ENCODE measurements around the gene ZNF584.
"Not testable (repeated sequence)": the region's sequence is repeated elsewhere in the genome, so short reads cannot be mapped to it uniquely, and the experiment has no call there.

The ZNF584 gene

GRCh38 chr19:58400916-58401839 is 7.3 kb upstream of the ZNF584 start:
- H3K27ac ChIP-seq: peak overlapping the region in 15 of 21 experiments; percentile 20 to 82 (median 63)
- H3K4me3 ChIP-seq: peak overlapping the region; percentile 42 to 60 (median 50)

- Histone ChIP-seq H3K4me3 (peak overlapping the region; percentile 42 to 60 (median 50)), H3K27ac (peak overlapping the region in 10 of 21 experiments; percentile 16 to 82 (median 56))
Measured at GRCh38 chr19:58401840-58402421, 6.5 kb upstream of the ZNF584 start.

GRCh38 chr19:58403920-58404478 is 4.5 kb upstream of the ZNF584 start:
- not testable (repeated sequence) for H3K4me3 ChIP-seq, H3K27ac ChIP-seq

- H3K27ac ChIP-seq: peak overlapping the region in 12 of 21 experiments; percentile 74 to 96 (median 90)
- H3K4me3 ChIP-seq: peak overlapping the region in 6 of 7 experiments; percentile 57 to 96 (median 82)
Measured at GRCh38 chr19:58406818-58407657, 1.4 kb upstream of the ZNF584 start.

- Histone ChIP-seq H3K4me3 (peak overlapping the region; percentile 57 to 96 (median 84)), H3K27ac (peak overlapping the region in 20 of 21 experiments; percentile 73 to 96 (median 88))
Measured at GRCh38 chr19:58407658-58408151, 744 bp upstream of the ZNF584 start.

- Histone ChIP-seq H3K27ac (peak overlapping the region; percentile 58 to 96 (median 88)), H3K4me3 (peak overlapping the region; percentile 57 to 96 (median 84))
Measured at GRCh38 chr19:58409010-58409790, 751 bp downstream of the ZNF584 start.

GRCh38 chr19:58416604-58417003 is 8.2 kb downstream of the ZNF584 start:
- Histone ChIP-seq H3K4me3 (no peak overlapping the region), H3K27ac (no peak overlapping the region)

GRCh38 chr19:58417071-58417470 is 8.6 kb downstream of the ZNF584 start:
- Histone ChIP-seq H3K4me3 (no peak overlapping the region), H3K27ac (no peak overlapping the region)

- Histone ChIP-seq H3K27ac (peak overlapping the region in 6 of 21 experiments; percentile 13 to 55 (median 41)), H3K4me3 (no peak overlapping the region)
Measured at GRCh38 chr19:58428617-58429016, 20.2 kb downstream of the ZNF584 start.

GRCh38 chr19:58429745-58430144 is 21.3 kb downstream of the ZNF584 start:
- peak overlapping the region in 2 of 21 experiments; percentile 19 to 45 for H3K27ac ChIP-seq
- no peak overlapping the region for H3K4me3 ChIP-seq

GRCh38 chr19:58434217-58434616 is 25.8 kb downstream of the ZNF584 start:
- Histone ChIP-seq H3K27ac (no peak overlapping the region), H3K4me3 (no peak overlapping the region)

GRCh38 chr19:58439576-58440554 is 31.4 kb downstream of the ZNF584 start, which contains the start of gene ZNF132:
TSS of gene ZNF132 (minus strand) at chr19:58440153. CDS start at chr19:58439821, 332 bp downstream.
- Histone ChIP-seq H3K27ac (peak within 1 kb of the TSS in 20 of 21 experiments; percentile 16 to 82 (median 64)), H3K4me3 (peak within 1 kb of the TSS; percentile 50 to 72 (median 56))

- peak overlapping the region; percentile 50 to 72 (median 56) for H3K4me3 ChIP-seq
- peak overlapping the region in 17 of 21 experiments; percentile 16 to 81 (median 60) for H3K27ac ChIP-seq
Measured at GRCh38 chr19:58440556-58440955, 32.1 kb downstream of the ZNF584 start.

- not testable (repeated sequence) for H3K4me3 ChIP-seq, H3K27ac ChIP-seq
Measured at GRCh38 chr19:58442986-58443385, 34.5 kb downstream of the ZNF584 start.

- H3K27ac ChIP-seq, H3K4me3 ChIP-seq: not testable (repeated sequence)
Measured at GRCh38 chr19:58448860-58449259, 40.4 kb downstream of the ZNF584 start.

GRCh38 chr19:58449980-58450379 is 41.5 kb downstream of the ZNF584 start:
- not testable (repeated sequence) for H3K4me3 ChIP-seq, H3K27ac ChIP-seq

GRCh38 chr19:58450856-58451357 is 42.5 kb downstream of the ZNF584 start:
- Histone ChIP-seq H3K27ac (peak overlapping the region in 5 of 21 experiments; percentile 68 to 87 (median 80)), H3K4me3 (peak overlapping the region; percentile 77 to 99 (median 92))

Measured in skin epidermis (tissue), 12 donors.